Vagina (tissue), 2 donors: ENCODE data around the gene NEDD4L. TPM values are rescaled to one million over a fixed set of nuclear protein-coding genes. Genes with fewer than 3 reads are reported as not detected.

Source experiments
- DNase-seq, 2 donors: peaks; one replicate each; pipeline ENCODE4 v3.0.0-alpha.2; 2017; ENCODE audit errors: extremely low spot score in 2 of 2
- H3K27ac ChIP-seq: fragments of 200-600 bp; sonication (generic); one replicate; pipeline ENCODE4 v1.5.1; 2019
- H3K27me3 ChIP-seq: fragments of 200-600 bp; sonication (generic); one replicate; pipeline ENCODE4 v1.5.1; 2019
- H3K36me3 ChIP-seq, 2 donors: fragments of 200-600 bp; sonication (generic); one replicate each; pipeline ENCODE4 v1.5.1; 2017 to 2019
- H3K4me1 ChIP-seq: fragments of 200-600 bp; sonication (generic); one replicate; pipeline ENCODE4 v1.5.1; 2019
- H3K4me3 ChIP-seq, 2 donors: fragments of 200-600 bp; sonication (generic); 1 replicate in 1 of 2; 2 replicates in 1 of 2; pipeline ENCODE4 v1.5.1; 2016 to 2019
- H3K9me3 ChIP-seq: fragments of 200-600 bp; sonication (generic); one replicate; pipeline ENCODE4 v1.5.1; 2019
- POLR2A ChIP-seq, 2 donors: fragments of 450-650 bp; IDR thresholded peaks; one replicate each; pipeline ENCODE4 v1.6.1; 2017; ENCODE audit warnings: antibody characterized with exemption in 2 of 2, mild to moderate bottlenecking in 2 of 2, moderate library complexity in 2 of 2
- POLR2AphosphoS5 ChIP-seq, 2 donors: sonication (generic); formaldehyde crosslinking; IDR thresholded peaks; one replicate each; pipeline ENCODE4 v1.9.0; 2017; ENCODE audit warnings: antibody characterized with exemption in 2 of 2, mild to moderate bottlenecking in 2 of 2, low read depth in 1 of 2; ENCODE audit not compliant: insufficient read depth in 1 of 2
- intact Hi-C: fragments of 100-400 bp; cut with DNase I; formaldehyde crosslinking; loops from one replicate; pipeline ENCODE4 v1.15.1; 2023
- total RNA-seq: library from RNA; depleted of rRNA; stranded (reverse); fragments of >200 nt; gene quantifications from one replicate; pipeline ENCODE4 v1.2.3, GENCODE V29; 2016
- TF ChIP-seq, protein P1 (sequence below), 3 experiments: fragments of 450-650 bp in 2 of 3; fragments of 200-600 bp in 1 of 3; sonication (generic) in 1 of 3; IDR thresholded peaks; one replicate each; pipeline ENCODE4 v1.5.1; 2017 to 2019; ENCODE audit warnings: antibody characterized with exemption in 3 of 3, mild to moderate bottlenecking in 2 of 3, moderate library complexity in 2 of 3

The NEDD4L gene
- total RNA-seq, 1 donor from 2014 or later = 42.2 TPM

DNA sequence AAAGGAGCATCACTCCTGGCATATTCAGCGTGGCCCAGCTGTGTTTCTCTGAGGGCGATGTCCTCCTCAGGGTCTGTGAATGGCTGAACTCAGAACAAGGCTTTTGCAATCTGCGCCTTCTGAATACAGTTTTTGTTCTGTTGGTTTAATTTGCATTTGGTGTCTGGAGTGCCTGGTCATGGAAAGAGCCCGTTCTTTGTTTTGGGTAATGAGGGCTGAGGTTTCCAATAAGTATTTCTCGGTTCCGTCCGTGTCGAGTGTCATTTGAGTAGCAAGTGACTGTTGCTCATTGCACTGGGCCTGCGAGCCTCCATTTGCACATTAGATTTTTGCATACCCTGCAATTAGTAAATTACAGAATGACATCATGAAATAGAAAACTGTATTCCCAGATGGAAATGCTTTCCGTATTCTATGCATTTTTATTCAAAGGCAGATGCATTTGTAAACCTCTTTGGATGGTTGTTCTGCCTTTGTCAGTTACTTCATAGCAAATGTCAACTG lies 57.3 kb downstream of the NEDD4L start:
- TF ChIP-seq POLR2A (IDR thresholded peaks at IDR 0.05) = no peak
- TF ChIP-seq POLR2AphosphoS5 (IDR thresholded peaks at IDR 0.05; ENCODE audit: insufficient read depth in 1 of 2, low read depth in 1 of 2) = no peak
- TF ChIP-seq, protein P1, sequence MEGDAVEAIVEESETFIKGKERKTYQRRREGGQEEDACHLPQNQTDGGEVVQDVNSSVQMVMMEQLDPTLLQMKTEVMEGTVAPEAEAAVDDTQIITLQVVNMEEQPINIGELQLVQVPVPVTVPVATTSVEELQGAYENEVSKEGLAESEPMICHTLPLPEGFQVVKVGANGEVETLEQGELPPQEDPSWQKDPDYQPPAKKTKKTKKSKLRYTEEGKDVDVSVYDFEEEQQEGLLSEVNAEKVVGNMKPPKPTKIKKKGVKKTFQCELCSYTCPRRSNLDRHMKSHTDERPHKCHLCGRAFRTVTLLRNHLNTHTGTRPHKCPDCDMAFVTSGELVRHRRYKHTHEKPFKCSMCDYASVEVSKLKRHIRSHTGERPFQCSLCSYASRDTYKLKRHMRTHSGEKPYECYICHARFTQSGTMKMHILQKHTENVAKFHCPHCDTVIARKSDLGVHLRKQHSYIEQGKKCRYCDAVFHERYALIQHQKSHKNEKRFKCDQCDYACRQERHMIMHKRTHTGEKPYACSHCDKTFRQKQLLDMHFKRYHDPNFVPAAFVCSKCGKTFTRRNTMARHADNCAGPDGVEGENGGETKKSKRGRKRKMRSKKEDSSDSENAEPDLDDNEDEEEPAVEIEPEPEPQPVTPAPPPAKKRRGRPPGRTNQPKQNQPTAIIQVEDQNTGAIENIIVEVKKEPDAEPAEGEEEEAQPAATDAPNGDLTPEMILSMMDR (IDR thresholded peaks at IDR 0.05) = no peak
- Histone ChIP-seq H3K4me3 (no peak overlapping the region), H3K4me1 (no peaks in the 10 kb centered on the region), H3K27me3 (no peaks in the 10 kb centered on the region), H3K27ac (no peak overlapping the region), H3K36me3 (no peaks in the 10 kb centered on the region), H3K9me3 (no peaks in the 10 kb centered on the region)
- no peak for DNase-seq
- intact Hi-C loops = no loop called here

DNA sequence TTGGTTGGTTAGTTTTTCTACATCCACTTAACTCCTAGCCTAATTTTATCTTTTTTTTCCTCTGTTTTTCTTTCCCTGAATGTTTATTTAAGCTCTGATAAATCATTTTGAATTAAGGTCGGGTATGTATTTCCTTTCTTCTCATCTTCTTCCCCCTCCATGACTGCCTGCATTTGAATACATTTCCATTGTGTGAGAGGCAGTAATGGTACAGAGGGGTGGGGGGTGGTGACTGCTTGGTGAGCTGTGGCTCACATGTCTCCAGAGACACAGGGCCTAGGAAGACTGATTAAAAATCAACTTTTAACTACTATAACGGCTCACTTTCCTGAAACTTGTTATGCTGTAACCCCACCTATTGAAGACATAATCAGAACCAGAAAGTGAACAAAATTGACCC lies 58.0 kb downstream of the NEDD4L start:
- H3K36me3 ChIP-seq = no peaks in the 10 kb centered on the region
- TF ChIP-seq, protein P1 (IDR thresholded peaks at IDR 0.05) = no peak
- TF ChIP-seq POLR2A (IDR thresholded peaks at IDR 0.05) = no peak
- no peak for TF ChIP-seq POLR2AphosphoS5 (IDR thresholded peaks at IDR 0.05; ENCODE audit: insufficient read depth in 1 of 2, low read depth in 1 of 2)
- H3K27ac ChIP-seq = no peak overlapping the region
- DNase-seq = no peak
- intact Hi-C loops = no loop called here
- no peaks in the 10 kb centered on the region for H3K9me3 ChIP-seq
- no peak overlapping the region for H3K4me3 ChIP-seq
- no peaks in the 10 kb centered on the region for H3K4me1 ChIP-seq
- no peaks in the 10 kb centered on the region for H3K27me3 ChIP-seq

DNA sequence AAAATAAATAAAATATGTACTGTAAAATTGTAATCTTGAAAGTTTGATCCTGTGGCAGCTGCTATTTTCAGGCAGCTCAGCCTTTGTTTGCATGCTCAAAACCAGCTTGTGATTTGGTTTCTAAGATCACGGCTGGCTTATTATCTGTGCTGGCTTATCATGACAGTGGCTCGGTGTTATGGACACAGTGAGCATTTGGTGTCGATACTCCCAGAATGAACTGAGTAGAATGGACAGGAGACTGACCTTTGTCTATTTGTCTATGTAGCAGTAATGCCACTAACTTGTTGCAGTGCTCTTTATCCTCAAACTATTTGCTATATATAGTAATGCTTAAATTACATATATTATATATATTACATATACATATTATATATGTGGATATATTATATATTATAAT lies 58.8 kb downstream of the NEDD4L start:
- no peaks in the 10 kb centered on the region for H3K27me3 ChIP-seq
- TF ChIP-seq, protein P1 (IDR thresholded peaks at IDR 0.05) = no peak
- TF ChIP-seq POLR2A (IDR thresholded peaks at IDR 0.05) = no peak
- no peak for TF ChIP-seq POLR2AphosphoS5 (IDR thresholded peaks at IDR 0.05; ENCODE audit: insufficient read depth in 1 of 2, low read depth in 1 of 2)
- H3K4me1 ChIP-seq = no peaks in the 10 kb centered on the region
- intact Hi-C loops = no loop called here
- no peaks in the 10 kb centered on the region for H3K9me3 ChIP-seq
- no peaks in the 10 kb centered on the region for H3K36me3 ChIP-seq
- H3K4me3 ChIP-seq = no peak overlapping the region
- H3K27ac ChIP-seq = no peak overlapping the region
- no peak for DNase-seq

DNA sequence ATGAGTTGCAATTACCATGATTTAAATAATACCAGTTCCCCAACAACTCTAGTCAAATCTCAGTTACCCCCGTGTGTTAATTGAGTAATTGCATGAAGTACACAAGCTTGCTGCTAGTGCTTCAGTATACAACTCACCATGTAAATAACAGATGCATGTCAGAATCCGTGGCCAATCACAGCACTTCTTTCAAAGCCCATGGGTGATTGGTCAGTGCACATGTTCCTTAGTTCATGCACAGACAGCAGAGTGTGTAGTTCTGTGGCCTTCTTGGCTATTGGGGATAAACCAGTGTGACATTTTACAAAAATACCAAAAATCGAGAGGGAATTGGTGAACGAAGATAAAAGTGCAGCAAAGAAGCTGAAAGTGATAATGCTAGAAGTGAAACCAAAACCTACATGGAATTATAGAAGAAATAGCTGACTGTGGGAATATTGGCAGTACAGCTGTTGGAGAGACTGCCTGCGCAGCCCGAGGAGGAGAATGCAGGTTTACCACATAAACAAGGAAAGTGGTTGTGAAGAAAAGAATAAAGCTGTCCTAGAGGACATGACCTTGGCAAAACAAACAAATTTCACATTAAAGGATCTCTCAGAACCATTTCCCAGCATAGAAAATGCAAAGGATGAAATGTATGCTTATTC lies 59.4 kb downstream of the NEDD4L start:
- H3K27ac ChIP-seq = no peak overlapping the region
- intact Hi-C loops = no loop called here
- H3K4me3 ChIP-seq = no peak overlapping the region
- no peaks in the 10 kb centered on the region for H3K9me3 ChIP-seq
- DNase-seq = no peak
- no peaks in the 10 kb centered on the region for H3K4me1 ChIP-seq
- TF ChIP-seq POLR2A (IDR thresholded peaks at IDR 0.05) = no peak
- TF ChIP-seq, protein P1 (IDR thresholded peaks at IDR 0.05) = no peak
- TF ChIP-seq POLR2AphosphoS5 (IDR thresholded peaks at IDR 0.05; ENCODE audit: insufficient read depth in 1 of 2, low read depth in 1 of 2) = no peak
- no peaks in the 10 kb centered on the region for H3K27me3 ChIP-seq
- H3K36me3 ChIP-seq = no peaks in the 10 kb centered on the region

DNA sequence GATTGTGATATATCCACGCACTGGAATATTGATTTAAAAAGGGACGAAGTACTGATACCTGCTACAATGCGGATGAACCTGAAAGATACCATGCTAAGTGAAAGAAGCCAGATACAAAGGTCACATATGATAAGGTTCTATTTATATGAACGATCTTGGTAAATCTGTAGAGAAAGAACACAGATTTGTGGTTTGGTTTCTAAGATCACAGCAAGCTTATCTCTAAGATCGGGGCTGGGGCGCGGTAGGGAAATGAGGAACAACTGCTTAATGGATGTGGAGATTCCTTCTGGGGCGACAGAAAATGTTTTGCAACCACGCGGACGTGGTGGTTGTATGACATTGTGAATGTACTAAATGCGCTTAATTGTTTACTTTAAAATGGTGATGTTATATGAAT lies 60.1 kb downstream of the NEDD4L start:
- no peaks in the 10 kb centered on the region for H3K36me3 ChIP-seq
- H3K9me3 ChIP-seq = no peaks in the 10 kb centered on the region
- no peak overlapping the region for H3K27ac ChIP-seq
- no peaks in the 10 kb centered on the region for H3K27me3 ChIP-seq
- intact Hi-C loops = no loop called here
- H3K4me1 ChIP-seq = no peaks in the 10 kb centered on the region
- no peak for DNase-seq
- no peak overlapping the region for H3K4me3 ChIP-seq
- TF ChIP-seq, protein P1 (IDR thresholded peaks at IDR 0.05) = no peak
- TF ChIP-seq POLR2A (IDR thresholded peaks at IDR 0.05) (no peak), POLR2AphosphoS5 (IDR thresholded peaks at IDR 0.05; ENCODE audit: insufficient read depth in 1 of 2, low read depth in 1 of 2) (no peak)
